Hindlimb muscle (tissue), 1 donor: ENCODE measurements around the gene FUT4. TPM values are rescaled to one million over a fixed set of nuclear protein-coding genes. Genes with fewer than 3 reads are reported as not detected.
"Not testable (repeated sequence)": the region's sequence is repeated elsewhere in the genome, so short reads cannot be mapped to it uniquely, and the experiment has no call there.

Source experiments
- DNase-seq: peaks from one replicate; pipeline ENCODE4 v3.0.0-alpha.2; 2013
- polyA plus RNA-seq: library from polyadenylated mRNA; unstranded; fragments of 120-200 nt; gene quantifications from one replicate; pipeline ENCODE4 v1.2.1, GENCODE V29; 2013; ENCODE audit not compliant: insufficient read length

FUT4 gene
- polyA plus RNA-seq, 1 donor: 5.8 TPM

DNA sequence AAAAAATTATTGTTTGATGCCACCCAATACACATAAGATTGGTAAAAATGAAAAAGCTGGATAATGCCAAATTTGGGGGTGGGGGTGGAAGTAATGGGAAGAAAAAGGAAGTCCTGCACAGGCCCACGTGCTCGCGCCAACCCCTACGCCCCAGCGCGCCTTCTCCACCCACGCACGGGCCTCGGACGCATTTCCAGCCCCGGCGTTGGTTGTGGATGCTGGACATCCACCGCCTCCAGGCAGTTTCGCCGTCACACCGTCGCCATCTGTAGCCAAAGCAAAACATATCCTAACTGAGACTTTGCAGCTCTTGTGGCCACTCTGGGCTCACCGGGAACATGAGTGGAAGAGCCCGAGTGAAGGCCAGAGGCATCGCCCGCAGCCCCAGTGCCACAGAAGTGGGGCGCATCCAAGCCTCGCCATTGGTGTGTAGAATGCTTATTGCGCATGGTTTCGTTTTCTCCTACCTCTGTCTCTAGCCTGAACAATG, 23.5 kb downstream of the FUT4 start, which contains the start of gene PIWIL4:
PIWIL4 (plus strand) TSS at position 188 of the 490 bp plus-strand sequence; CDS start at position 339, 151 bp downstream.
- no peak for DNase-seq

DNA sequence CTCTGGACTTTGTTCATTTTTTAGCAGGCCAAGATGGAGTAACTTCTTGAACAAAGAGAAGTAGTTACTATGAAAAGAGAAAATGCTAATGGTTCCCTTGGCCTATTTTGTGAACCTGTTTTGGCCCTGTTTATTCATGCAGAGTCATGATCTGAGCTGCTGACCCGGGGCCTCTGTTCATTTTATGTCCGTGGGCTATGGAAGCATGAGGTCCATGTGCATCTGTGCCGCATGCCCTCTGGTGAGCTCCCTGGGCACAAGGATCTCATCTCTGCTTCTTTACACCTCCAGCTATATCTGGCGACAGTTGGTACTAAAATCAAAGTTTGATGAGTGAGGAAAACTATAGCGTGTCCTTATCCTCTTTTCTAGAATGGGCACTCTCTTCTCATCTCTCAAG, 24.5 kb downstream of the FUT4 start:
- no peak for DNase-seq

DNA sequence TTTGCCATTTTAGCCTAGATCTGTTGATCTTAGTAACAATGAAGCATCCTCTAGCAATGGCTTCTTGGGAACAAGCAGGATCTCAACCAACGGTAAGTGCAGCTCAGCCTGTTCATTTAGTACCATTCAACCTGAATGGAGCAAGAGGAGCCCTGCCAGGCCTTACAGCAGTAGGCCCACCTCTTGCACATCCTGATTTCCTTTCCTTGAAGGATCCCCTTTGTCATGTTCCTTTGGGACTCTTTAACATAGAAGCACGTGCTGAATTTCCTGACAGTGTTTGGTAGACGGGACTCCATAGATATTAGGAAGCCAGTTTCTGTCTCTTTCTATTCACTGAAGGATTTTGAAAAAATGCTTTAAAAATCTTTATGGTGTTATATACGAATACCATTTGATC, 25.0 kb downstream of the FUT4 start:
- DNase-seq: no peak

DNA sequence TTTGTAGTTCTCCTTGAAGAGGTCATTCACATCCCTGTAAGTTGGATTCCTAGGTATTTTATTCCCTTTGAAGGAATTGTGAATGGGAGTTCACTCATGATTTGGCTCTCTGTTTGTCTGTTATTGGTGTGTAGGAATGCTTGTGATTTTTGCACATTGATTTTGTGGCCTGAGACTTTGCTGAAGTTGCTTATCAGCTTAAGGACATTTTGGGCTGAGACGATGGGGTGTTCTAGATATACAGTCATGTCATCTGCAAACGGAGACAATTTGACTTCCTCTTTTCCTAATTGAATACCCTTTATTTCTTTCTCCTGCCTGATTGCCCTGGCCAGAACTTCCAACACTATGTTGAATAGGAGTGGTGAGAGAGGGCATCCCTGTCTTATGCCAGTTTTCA, 29.3 kb downstream of the FUT4 start:
- DNase-seq: not testable (repeated sequence)

DNA sequence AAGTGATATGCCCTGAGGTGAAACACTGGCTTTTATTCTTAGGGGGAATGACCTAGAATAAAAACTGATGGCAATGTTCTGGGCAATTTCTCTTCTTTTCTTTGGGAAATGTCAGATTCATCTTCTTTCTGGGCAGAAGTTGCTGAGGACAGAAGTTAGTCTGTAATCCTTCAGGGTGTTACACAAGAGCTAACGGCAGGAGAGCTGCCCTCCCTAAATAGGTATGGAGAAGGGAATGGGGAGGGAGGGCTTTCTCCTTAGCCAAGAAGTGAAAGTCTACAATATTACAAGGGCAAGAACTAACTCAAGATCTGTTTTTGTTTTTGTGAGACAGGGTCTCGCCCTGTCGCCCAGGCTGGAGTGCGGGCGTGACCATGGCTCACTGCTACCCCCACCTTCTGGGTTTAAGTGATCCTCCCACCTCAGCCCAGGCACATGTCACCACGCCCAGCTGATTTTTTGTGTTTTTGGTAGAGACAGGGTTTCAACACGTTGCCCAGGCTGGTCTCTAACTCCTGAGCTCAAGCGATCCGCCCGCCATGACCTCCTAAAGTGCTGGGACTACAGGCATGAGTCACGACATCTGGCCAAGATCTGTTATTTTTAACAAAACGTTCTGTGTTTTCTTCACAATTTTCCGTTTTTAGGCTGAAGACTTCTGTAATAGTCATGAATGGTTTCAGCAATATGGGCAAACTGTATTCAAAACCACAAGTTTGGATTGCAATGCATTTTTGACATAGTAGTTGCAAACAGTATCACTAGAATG, 30.7 kb downstream of the FUT4 start:
- DNase-seq: no peak

DNA sequence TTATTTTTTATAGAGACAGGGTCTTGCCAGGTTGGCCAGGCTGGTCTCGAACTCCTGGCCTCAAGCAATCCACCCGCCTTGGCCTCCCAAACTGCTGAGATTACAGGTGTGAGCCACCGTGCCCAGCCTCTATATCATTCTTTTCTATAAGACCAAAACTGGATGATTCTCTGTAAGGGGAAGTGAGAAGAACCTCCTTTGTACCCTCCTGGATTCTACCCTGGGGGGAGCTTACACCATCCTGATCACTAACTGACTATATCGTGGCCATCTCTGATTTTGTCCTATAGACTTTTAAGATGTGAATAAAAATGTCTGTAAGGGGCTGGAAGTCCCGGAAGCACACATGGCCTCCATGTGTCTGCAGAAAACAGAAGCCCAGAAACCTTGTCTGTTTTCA, 32.6 kb downstream of the FUT4 start:
- no peak for DNase-seq

DNA sequence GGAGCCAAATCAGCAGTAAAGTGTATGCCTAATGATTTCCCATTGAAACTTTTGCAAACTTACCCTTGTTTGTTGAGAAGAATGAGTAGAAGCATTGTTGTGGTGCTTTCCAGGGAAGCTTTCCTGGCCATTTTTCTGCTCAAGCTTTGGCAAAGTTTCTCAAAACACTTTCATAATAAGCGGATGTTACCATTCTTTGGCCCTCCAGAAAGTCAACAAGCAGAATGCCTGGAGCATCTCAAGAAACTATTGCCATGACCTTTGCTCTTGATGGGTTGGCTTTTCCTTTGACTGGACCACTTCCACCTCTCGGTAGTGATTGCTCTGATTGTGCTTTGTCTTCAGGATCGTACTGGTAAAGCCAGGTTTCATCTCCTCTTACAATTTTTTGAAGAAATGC, 34.1 kb downstream of the FUT4 start:
- no peak for DNase-seq

DNA sequence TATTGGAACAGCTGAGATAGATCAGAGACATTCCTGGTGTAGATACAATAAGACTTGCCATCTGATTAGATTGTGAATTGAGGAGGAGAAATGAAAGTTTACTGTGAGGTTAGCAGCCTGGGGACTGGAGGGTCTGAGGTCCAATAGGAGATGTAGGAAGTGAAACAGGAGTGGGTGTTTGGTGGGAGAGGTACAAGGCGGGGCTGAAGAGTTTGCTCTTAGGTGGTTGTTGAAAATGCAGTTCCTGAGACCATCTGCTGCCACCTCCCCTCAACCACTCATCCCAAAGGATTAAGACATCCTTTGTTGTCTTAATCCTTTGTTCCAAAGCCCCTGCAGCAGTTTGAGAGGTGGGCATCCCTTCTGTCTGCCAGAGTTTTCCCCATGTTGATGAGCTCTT, 38.2 kb downstream of the FUT4 start:
- no peak for DNase-seq

DNA sequence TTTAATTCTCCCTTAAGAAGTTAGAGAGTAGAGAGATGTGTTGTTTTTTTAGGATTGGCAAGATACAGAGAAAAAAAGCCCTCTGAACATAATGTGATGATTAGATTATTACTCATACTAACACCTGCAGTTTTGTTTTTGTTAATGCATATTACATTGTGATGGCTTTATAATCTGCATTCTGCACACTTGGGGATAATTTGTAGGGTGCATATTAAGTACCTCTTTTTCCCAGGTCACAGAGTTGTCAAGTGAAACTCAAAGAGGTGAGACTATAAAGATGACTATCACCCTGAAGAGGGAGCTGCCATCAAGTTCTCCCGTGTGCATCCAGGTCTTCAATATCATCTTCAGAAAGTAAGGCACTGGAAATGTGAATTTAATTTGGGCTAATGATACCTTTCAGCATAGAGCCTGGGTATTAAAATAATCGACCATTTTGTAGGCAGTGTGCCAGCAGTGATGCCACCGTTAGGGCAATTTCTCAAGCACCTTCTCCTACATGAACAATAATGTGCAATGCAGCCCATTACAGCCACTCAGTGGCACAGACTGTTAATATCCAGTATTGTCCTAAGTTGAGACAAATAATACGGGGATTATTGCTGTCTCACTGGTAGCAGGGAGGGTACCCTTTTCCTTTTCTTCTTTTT, 39.6 kb downstream of the FUT4 start:
- DNase-seq: no peak

DNA sequence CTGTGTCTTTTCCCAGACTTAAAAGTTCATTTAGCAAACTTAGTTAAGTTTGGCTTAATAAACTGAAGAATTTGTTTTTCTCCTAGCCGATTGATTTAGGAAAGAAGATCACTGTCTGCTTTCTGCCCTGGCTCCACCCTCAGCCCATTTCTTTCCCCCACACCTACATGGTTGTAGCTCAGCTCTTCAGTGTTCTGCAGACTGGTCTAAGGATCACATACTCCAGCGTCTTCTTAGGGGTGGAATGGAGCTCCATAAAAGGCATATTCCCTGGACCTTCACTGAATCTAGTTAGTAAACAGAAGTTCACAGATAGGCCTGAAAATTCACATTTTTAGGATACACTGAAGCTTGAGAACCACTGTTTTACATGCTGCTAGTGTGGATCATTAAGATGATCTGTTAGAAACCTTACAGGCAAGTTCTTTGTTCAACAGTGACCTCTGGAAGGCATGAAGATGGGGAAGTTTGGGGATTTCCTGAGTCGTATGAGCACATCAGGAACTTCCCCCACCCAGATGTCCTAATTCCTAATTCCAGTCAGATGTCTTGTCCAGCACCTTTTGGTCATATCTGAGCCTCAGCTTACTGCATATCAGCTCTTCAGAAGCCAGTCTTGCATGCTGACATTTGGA, 40.3 kb downstream of the FUT4 start:
- no peak for DNase-seq

DNA sequence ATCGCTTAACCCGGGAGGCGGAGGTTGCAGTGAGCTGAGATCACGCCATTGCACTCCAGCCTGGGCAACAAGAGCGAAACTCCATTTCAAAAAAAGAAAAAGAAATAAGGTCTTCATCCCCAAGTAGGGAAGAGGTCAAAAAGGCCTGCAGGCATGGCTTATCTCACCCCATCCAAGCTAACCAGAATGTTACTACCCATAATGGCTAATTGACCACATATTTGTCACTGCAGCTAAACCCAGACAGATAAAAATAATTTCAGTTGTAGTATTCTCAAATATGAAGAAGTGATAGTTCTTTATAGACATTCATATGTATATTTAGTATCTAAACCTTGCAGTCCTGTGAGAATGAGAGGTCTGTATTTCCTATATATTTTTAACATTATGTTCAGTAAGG, 41.3 kb downstream of the FUT4 start:
- DNase-seq: no peak

DNA sequence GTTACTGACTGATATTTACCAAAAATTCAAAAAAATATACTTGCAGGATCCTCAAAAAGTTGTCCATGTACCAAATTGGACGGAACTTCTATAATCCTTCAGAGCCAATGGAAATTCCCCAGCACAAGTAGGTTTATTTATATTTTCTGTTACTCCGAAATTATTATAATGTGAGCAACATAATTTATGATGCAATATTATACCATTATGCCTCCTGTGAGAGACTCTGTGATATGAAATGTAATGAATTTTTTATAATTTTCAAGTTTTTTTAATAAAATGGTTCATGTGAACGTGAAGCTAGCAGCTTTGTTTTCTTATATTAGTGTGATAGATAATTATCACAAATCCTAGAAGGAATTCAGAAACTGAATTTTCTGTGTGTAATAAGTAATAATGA, 41.7 kb downstream of the FUT4 start:
- DNase-seq: no peak

DNA sequence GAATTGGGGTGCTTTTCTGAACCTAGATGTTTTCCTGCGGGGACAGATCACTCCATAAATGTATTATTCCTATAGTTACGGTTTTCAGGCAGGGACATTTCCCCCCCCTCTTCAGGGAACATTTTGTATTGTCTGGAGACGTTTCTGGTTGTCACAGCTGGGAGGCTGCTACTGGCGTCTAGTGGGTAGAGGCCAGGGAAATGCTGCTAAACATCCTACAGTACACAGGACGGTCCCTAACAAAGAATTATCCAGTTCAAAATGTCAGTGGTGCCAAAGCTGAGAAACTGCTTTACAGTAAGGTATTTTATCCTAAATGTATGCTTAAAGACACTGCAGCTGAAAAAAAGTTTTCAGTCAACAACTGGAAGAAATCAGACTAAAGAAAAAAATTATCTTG, 42.8 kb downstream of the FUT4 start:
- no peak for DNase-seq

DNA sequence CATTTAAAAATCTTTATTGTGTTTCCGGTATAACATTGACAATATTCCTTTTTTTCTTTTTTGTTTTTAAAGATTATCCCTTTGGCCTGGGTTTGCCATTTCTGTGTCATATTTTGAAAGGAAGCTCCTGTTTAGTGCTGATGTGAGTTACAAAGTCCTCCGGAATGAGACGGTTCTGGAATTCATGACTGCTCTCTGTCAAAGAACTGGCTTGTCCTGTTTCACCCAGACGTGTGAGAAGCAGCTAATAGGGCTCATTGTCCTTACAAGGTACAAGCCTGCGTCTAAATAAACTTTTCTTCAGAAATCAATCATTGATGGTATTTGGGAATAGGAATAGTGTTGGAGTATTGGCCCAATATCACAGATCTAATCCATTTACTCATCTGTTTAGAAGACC, 43.3 kb downstream of the FUT4 start:
- DNase-seq: no peak

DNA sequence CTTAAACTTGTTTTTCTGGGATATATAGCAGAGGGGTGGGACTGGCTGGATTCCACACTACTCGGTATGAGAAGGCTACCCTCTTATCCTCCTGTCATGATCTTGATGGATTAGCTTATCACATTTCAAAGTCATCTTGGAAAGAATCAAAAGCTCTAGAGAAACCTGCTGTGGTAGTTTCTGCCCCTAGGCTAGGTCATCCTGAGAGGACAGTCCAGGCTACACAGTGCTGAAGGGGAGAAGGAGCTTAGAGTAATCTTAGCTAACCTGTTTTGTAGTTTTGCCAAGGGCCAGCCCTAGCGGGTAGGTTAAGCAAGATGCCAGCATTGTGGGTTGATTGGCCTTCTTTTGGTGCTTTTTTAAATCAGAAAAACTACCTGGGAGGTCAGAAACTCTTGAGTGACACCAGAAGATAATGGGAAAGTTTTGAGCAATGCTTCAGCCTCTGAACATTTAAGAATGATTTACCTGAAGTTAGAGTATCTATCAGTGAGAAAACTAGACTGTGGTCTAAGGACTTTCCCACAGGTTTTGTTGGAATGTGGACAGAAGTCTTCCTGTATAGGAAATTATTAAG, 44.7 kb downstream of the FUT4 start:
- no peak for DNase-seq

DNA sequence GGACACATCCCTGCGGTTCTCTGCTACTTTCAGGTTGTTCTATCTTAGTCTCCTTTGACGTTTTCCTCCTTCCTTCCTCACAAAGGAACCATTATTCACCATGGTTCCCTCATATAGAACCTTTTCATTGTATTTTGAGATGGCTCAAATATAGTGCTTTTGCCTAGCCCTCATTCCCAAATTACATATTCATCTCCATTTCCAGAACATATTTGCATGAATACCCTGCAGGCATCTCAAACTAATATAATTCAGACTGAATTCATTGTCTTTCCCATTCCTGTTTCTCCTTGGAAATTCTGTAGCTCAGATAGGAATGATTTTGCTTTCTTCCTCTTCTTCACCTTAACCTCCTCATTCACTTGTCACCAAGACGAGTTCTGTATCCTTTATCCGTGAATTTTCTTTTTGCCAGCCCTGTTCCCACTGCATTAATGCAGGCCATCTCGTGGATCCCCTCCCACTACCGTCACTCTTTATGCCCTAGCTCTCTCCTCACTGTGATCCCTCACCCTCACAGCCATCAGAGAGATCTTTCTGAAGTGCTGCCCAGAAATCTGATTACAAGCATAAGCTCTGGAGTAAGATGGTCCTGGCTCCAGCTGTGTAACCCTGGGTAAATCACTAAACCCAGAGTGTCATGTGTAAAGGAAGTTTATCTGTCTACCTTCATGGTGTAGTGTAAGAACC, 46.8 kb downstream of the FUT4 start:
- DNase-seq: no peak

DNA sequence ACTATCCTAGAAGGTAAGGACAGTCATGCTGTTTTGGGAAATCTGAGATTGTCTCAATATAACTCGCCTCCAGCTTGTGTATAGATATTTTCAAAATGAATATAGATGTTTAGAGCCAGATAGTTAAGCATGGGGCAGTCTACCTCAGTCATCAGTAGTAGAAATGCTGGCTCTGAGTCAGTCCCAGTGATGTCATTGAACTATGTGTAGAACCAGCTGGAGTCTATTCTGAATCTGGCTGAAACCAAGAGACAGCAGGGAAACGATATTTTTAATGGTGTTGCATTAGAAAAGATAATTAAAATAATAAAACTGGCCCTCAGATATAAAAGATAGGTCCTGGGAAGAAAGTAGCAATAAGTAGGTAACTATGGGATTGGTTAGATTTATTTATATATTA, 49.3 kb downstream of the FUT4 start:
- DNase-seq: no peak

DNA sequence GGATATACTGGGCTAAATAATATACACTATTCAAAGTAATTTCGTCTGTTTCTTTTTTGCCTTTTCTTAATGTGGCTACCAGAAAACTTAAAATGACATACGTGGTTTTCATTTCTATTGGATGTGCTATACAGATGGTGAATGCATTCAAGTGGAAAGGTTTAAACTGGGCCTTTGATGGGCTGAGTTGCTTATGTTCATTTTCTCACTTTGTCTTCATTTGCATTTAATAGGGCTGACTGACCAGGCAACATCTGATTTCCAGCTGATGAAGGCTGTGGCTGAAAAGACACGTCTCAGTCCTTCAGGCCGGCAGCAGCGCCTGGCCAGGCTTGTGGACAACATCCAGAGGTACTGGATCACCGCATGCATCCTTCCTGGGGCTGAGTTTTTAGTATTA, 51.4 kb downstream of the FUT4 start:
- DNase-seq: no peak

DNA sequence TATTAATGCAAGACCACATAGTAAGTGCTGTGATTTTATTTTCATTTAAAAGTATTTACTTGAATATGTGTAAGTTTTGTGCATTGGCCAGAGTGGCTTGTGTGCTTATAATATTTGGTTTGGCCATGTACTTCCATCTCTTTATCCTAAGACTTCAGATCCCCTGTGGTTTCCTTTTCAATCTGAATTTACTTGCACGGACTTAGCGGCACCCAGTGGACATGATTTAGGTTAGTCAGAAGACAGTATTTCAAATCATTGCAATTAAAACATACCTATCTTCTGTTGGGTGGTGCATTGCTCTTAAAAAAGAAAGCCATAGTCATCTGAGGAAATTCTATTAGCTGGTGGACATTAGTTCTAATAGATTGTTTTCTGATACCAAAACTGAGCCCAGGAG, 54.2 kb downstream of the FUT4 start:
- DNase-seq: no peak
